PC-9 (cell line): ENCODE results near the gene ADAR. TPM values are rescaled to one million over a fixed set of nuclear protein-coding genes. Genes with fewer than 3 reads are reported as not detected.
A peak's percentile ranks its signal among the peaks of the same experiment; 100 is the strongest.

Experiments
- BruUV-seq: library from RNA; stranded (reverse); fragments of 400-500 nt; replicated peaks from 2 replicates; lab custom pipeline; 2021; lab: Mats Ljungman, UMichigan
- CTCF ChIA-PET: fragments of 300-600 bp; sonication (Branson Sonifier 250); formaldehyde crosslinking; loops from one replicate; lab custom pipeline; 2022; ENCODE audit warnings: antibody characterized with exemption; lab: Charles Lee
- POLR2A ChIA-PET: fragments of 300-600 bp; sonication (Branson Sonifier 250); formaldehyde crosslinking; loops from one replicate; lab custom pipeline; 2022; ENCODE audit warnings: antibody characterized with exemption; ENCODE audit not compliant: unreplicated experiment; lab: Charles Lee
- DNase-seq, 2 experiments: peaks; one replicate each; pipeline versions ENCODE4 v3.0.0 to v3.0.0-alpha.2; 2015 to 2022; ENCODE audit warnings: mixed read lengths in 1 of 2
- H2AFZ ChIP-seq: fragments of 200-600 bp; sonication (generic); 2 replicates; pipeline ENCODE4 v1.8.1; 2017; ENCODE audit warnings: antibody characterized with exemption
- H3F3A ChIP-seq: fragments of 200-600 bp; sonication (generic); 2 replicates; pipeline ENCODE4 v1.8.1; 2017; ENCODE audit warnings: antibody characterized with exemption, mild to moderate bottlenecking, low read depth; ENCODE audit not compliant: insufficient read depth
- H3K27ac ChIP-seq: fragments of 200-600 bp; sonication (generic); 2 replicates; pipeline ENCODE4 v1.6.1; 2016; ENCODE audit warnings: mixed run types
- H3K27me3 ChIP-seq: fragments of 200-600 bp; sonication (generic); 2 replicates; pipeline ENCODE4 v1.6.1; 2016; ENCODE audit warnings: low read depth, mixed run types; ENCODE audit not compliant: insufficient read depth
- H3K36me3 ChIP-seq: fragments of 200-600 bp; sonication (generic); 2 replicates; pipeline ENCODE4 v1.6.1; 2016; ENCODE audit warnings: low read depth, mixed run types
- H3K4me1 ChIP-seq: fragments of 200-600 bp; sonication (generic); replicated peaks from 2 replicates; pipeline ENCODE4 v1.6.1; 2016; ENCODE audit warnings: mixed run types; ENCODE audit not compliant: insufficient read depth
- H3K4me2 ChIP-seq: fragments of 200-600 bp; sonication (generic); 2 replicates; pipeline ENCODE4 v1.6.1; 2017; ENCODE audit warnings: mixed run types
- H3K4me3 ChIP-seq: fragments of 200-600 bp; sonication (generic); 2 replicates; pipeline ENCODE4 v1.6.1; 2016; ENCODE audit warnings: mixed run types
- H3K79me2 ChIP-seq: fragments of 200-600 bp; sonication (generic); 2 replicates; pipeline ENCODE4 v1.6.1; 2017; ENCODE audit warnings: low read depth, mixed run types
- H3K9me2 ChIP-seq: fragments of 200-600 bp; sonication (generic); 2 replicates; pipeline ENCODE4 v1.8.1; 2017; ENCODE audit warnings: mild to moderate bottlenecking; ENCODE audit not compliant: insufficient read depth
- H3K9me3 ChIP-seq: fragments of 200-600 bp; sonication (generic); 2 replicates; pipeline ENCODE4 v1.8.1; 2016; ENCODE audit warnings: low read depth; ENCODE audit not compliant: insufficient read depth
- H4K20me1 ChIP-seq: fragments of 200-600 bp; sonication (generic); 2 replicates; pipeline ENCODE4 v1.8.1; 2017; ENCODE audit not compliant: insufficient read depth
- CTCF ChIP-seq: fragments of 200-600 bp; sonication (generic); conservative IDR thresholded peaks from 2 replicates; pipeline ENCODE4 v1.6.1; 2017; ENCODE audit warnings: mixed run types, antibody characterized with exemption, mild to moderate bottlenecking, moderate library complexity
- EZH2 ChIP-seq: fragments of 200-600 bp; sonication (generic); IDR thresholded peaks from 2 replicates; pipeline ENCODE4 v1.8.0; 2017; ENCODE audit warnings: antibody characterized with exemption, low read depth
- intact Hi-C: fragments of 100-400 bp; cut with micrococcal nuclease; formaldehyde crosslinking; loops from one replicate; pipeline ENCODE4 v1.10.0; 2022; ENCODE audit not compliant: unreplicated experiment
- total RNA-seq: library from RNA; stranded (reverse); gene quantifications from 2 replicates; pipeline ENCODE4 v1.2.3, GENCODE V29; 2021

ADAR gene
- total RNA-seq, 1 experiment from 2014 or later, result 120 TPM

GRCh38 chr1:154557939-154558719 lies 49.9 kb downstream of the ADAR start, which contains the start of gene UBE2Q1:
Gene UBE2Q1, minus strand, starts transcription at chr1:154558662. Its CDS starts 109 bp downstream, at chr1:154558553.
- H3K36me3 ChIP-seq, result peaks cover 28% of the 10 kb centered on the region
- H3K79me2 ChIP-seq, result peaks cover 34% of the 10 kb centered on the region
- H2AFZ ChIP-seq, result peak within 1 kb of the TSS; percentile 85
- TF ChIP-seq CTCF (no peak), EZH2 (no peak)
- CTCF ChIA-PET, result interaction anchor here (0.6 to 0.9 kb wide), 3 partner anchors 286 to 358 kb away, joined by 3 to 8 read pairs (median 5); no protein-coding TSS in a partner anchor
- H3K9me2 ChIP-seq, result no peaks in the 10 kb centered on the region
- H3K27me3 ChIP-seq, result no peaks in the 10 kb centered on the region
- peak within 1 kb of the TSS; percentile 61 for H3K27ac ChIP-seq
- no TSS peak for BruUV-seq
- H3F3A ChIP-seq, result peaks cover 10% of the 10 kb centered on the region; the same call in 1 of the 2 replicates
- POLR2A ChIA-PET, result interaction anchor here (0.6 to 1.2 kb wide), 3 partner anchors 337 to 513 kb away, joined by 3 to 10 read pairs (median 3); no protein-coding TSS in a partner anchor
- peak in 1 of 2 experiments; percentile 28 for DNase-seq
- intact Hi-C loops, result loop anchor here (2.0 to 5.0 kb wide), 3 partner anchors 379 to 569 kb away; partner anchors contain the start of genes EFNA1, EFNA4 and PMVK
- peak within 1 kb of the TSS; percentile 96 for H3K4me2 ChIP-seq
- H4K20me1 ChIP-seq, result peaks cover 6% of the 10 kb centered on the region; the same call in 1 of the 2 replicates
- H3K9me3 ChIP-seq, result no peaks in the 10 kb centered on the region
- peaks cover 16% of the 10 kb centered on the region; the same call in 1 of the 2 replicates for H3K4me1 ChIP-seq
- H3K4me3 ChIP-seq, result peak within 1 kb of the TSS; percentile 98

DNA sequence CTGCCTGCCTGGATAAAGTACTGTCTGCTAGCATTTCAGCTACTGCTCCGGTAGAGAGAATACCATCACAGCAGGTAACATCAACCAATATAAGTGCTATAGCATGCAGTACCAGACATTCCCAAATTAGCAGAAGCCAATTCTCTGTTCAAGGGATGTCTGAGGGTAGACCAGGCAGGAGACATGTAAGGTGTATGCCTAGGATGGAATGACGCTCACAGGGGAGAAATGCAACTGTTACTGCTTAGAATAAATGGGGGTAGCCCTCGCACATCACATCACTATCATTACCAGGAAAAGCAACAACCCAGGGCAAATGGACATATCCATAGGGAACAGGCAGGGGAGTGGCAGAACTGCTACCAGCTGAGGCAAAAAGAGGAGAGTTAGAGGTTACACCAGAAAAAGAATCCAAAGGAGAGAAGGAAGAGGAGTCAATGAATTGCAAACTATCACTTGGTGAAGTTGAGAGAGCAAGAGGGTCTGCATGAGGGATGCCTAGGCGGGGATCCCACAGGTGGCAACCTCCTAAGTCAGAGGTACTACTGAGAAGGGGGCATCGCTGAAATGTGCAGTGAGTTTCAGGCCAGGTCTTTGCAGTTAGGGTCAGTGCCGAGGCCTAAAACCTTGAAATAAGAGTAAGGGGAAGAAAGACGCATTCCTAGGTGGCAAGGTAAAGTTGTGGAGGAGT lies 50.6 kb downstream of the ADAR start:
- peaks cover 35% of the 10 kb centered on the region for H3K36me3 ChIP-seq
- peaks cover 16% of the 10 kb centered on the region; the same call in 1 of the 2 replicates for H3K4me1 ChIP-seq
- H3F3A ChIP-seq, result peaks cover 10% of the 10 kb centered on the region; the same call in 1 of the 2 replicates
- CTCF ChIA-PET, result no interaction called here
- H2AFZ ChIP-seq, result peak overlapping the region; percentile 63; the same call in 1 of the 2 replicates
- no peaks in the 10 kb centered on the region for H3K9me3 ChIP-seq
- H3K9me2 ChIP-seq, result no peaks in the 10 kb centered on the region
- peak overlapping the region; percentile 96 for H3K4me2 ChIP-seq
- no peak for DNase-seq
- no peaks in the 10 kb centered on the region for H3K27me3 ChIP-seq
- TSS peak; percentile 57 for BruUV-seq
- H3K79me2 ChIP-seq, result peaks cover 34% of the 10 kb centered on the region
- POLR2A ChIA-PET, result interaction anchor here (0.6 to 1.2 kb wide), 3 partner anchors 310 to 375 kb away, joined by 3 to 10 read pairs (median 3); no protein-coding TSS in a partner anchor
- no peak overlapping the region for H3K27ac ChIP-seq
- peaks cover 6% of the 10 kb centered on the region; the same call in 1 of the 2 replicates for H4K20me1 ChIP-seq
- H3K4me3 ChIP-seq, result peak overlapping the region; percentile 98
- TF ChIP-seq CTCF (no peak), EZH2 (no peak)
- intact Hi-C loops, result loop anchor here (5.0 kb wide), 2 partner anchors 505 to 570 kb away; partner anchors contain the start of genes EFNA1 and EFNA4

- peaks cover 34% of the 10 kb centered on the region for H3K79me2 ChIP-seq
- no peak for DNase-seq
- peaks cover 37% of the 10 kb centered on the region for H3K36me3 ChIP-seq
- H3K27ac ChIP-seq, result no peak overlapping the region
- peaks cover 10% of the 10 kb centered on the region; the same call in 1 of the 2 replicates for H3F3A ChIP-seq
- H3K4me3 ChIP-seq, result peak overlapping the region; percentile 98; the same call in 1 of the 2 replicates
- peak overlapping the region; percentile 96 for H3K4me2 ChIP-seq
- H3K27me3 ChIP-seq, result no peaks in the 10 kb centered on the region
- H4K20me1 ChIP-seq, result peaks cover 6% of the 10 kb centered on the region; the same call in 1 of the 2 replicates
- no TSS peak for BruUV-seq
- H2AFZ ChIP-seq, result no peak overlapping the region
- POLR2A ChIA-PET, result interaction anchor here (0.6 kb wide), 1 partner anchor 311 kb away, joined by 3 read pairs; no protein-coding TSS in a partner anchor
- no peak for TF ChIP-seq CTCF
- H3K9me3 ChIP-seq, result no peaks in the 10 kb centered on the region
- CTCF ChIA-PET, result no interaction called here
- no peaks in the 10 kb centered on the region for H3K9me2 ChIP-seq
- intact Hi-C loops, result loop anchor here (5.0 kb wide), 2 partner anchors 506 to 571 kb away; partner anchors contain the start of genes EFNA1 and EFNA4
- peaks cover 16% of the 10 kb centered on the region; the same call in 1 of the 2 replicates for H3K4me1 ChIP-seq
Measured at GRCh38 chr1:154556422-154556821, 51.6 kb downstream of the ADAR start.
